ENCODE results near the gene CRTC1.

GRCh38 chr19:18737337-18737953 lies 54.0 kb downstream of the CRTC1 start:
- no peak for TF ChIP-seq CTCF (IDR thresholded peaks at IDR 0.05; ENCODE audit: insufficient read depth, low read length, poor library complexity, severe bottlenecking)
- TF ChIP-seq EZH2phosphoT487 (conservative IDR thresholded peaks at IDR 0.05; ENCODE audit: low read length), result no peak

Measured in SU-DHL-6 (cell line).